GM21423 (cell line): ENCODE measurements around the gene ZMYND15.

Experiments
- ATAC-seq: cut with Tn5 transposase; IDR thresholded peaks from one replicate; pipeline ENCODE4 v1.9.1; 2021; ENCODE audit warnings: mild to moderate bottlenecking, moderate library complexity; ENCODE audit not compliant: unreplicated experiment

Gene ZMYND15

DNA sequence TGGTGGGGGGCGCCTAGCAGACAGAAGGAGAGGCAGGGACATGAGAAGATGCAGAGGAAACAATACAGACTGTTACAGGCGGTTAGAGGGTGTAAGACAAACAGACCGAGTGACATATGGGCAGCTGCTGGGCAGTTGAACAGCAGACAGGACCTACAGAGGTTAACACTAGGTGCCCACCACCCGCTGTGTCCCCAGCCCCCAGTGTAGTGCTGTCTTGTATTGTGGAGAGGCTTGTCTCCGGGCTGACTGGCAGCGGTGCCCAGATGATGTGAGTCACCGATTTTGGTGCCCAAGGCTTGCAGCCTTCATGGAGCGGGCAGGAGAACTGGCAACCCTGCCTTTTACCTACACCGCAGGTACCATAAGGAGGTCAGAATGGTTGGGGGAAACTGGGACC lies 2.5 kb downstream of the ZMYND15 start:
- no peak for ATAC-seq

DNA sequence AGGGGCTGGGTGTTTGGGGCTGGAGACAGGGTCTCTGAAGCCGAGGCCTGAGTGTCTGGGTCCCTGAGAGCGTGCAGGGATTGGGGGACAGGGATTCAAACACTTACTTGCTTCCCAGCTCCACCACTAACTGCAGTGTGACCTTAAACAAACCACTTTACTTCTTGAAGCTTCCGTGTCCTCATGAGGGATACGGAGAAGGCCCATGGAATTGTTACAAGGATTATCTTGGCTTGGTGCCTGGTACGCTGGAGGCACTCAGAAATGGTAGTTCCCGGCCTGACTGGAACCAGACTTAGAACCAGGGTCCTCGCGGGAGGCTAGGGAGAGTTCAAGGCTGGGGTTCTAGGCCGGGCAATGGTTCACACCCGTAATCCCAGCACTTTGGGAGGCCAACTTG lies 3.0 kb downstream of the ZMYND15 start:
- ATAC-seq: no peak

- no peak for ATAC-seq
Measured at GRCh38 chr17:4743216-4743615, 3.6 kb downstream of the ZMYND15 start.

GRCh38 chr17:4743898-4744297 lies 4.3 kb downstream of the ZMYND15 start:
- no peak for ATAC-seq

- ATAC-seq: no peak
Measured at GRCh38 chr17:4744999-4745969, 5.7 kb downstream of the ZMYND15 start.

GRCh38 chr17:4747847-4748246 lies 8.2 kb downstream of the ZMYND15 start:
- no peak for ATAC-seq

DNA sequence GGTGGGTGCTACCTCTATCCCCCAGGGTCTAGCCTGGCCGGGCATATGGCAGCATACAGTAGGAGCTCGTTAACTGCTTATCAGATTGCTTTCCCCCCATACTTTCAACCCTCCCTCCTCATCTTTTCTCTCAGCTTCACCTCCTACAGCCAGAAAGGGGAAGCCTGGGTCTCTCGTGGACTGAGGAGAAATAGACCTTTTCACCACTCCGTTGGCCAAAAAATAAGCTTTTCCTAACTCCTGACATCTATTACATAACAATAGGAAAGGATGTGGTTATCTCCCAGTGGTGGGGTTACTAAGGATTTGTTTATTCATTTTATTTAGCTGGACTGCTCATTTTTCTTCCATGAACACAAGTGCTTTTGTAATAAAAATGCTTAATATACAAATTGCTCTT lies 9.1 kb downstream of the ZMYND15 start:
- ATAC-seq: no peak

DNA sequence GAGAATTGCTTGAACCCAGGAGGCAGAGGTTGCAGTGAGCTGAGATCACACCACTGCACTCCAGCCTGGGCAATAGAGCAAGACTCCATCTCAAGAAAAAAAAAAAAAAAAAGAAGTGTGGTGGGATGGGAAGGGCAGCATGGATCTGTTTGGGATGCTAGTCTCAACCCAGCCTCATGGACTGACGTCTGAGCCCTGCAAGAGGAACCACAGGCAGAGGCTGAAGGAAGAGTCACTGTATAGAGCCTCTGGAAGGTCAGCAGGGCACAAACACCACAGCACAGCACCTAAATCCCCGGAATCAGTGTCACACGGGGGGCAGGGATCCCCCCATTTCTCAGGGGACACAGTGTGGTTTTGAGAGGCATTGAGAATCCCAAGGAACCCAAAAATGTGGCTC lies 11.0 kb downstream of the ZMYND15 start:
- ATAC-seq: no peak

GRCh38 chr17:4751932-4752331 lies 12.3 kb downstream of the ZMYND15 start:
- no peak for ATAC-seq

DNA sequence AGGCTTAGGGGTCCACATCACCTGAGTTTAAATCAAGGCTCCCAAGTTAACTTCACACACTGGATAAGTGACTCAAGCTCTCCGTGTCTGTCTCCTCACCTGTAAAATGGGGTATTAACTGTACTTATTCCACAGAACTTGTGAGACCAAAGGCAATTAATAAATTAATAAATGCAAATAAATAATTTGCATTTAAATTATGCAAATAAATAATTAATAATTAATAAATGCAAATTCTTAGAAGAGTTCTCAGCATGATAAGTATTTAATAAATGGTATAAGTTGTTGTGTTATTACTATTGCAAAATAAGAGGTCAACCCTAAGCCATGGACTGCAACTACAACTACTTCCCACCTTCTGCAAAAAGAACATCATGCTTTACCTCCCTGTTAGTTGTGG lies 13.8 kb downstream of the ZMYND15 start:
- no peak for ATAC-seq

- ATAC-seq: no peak
Measured at GRCh38 chr17:4759776-4760236, 20.2 kb downstream of the ZMYND15 start.

DNA sequence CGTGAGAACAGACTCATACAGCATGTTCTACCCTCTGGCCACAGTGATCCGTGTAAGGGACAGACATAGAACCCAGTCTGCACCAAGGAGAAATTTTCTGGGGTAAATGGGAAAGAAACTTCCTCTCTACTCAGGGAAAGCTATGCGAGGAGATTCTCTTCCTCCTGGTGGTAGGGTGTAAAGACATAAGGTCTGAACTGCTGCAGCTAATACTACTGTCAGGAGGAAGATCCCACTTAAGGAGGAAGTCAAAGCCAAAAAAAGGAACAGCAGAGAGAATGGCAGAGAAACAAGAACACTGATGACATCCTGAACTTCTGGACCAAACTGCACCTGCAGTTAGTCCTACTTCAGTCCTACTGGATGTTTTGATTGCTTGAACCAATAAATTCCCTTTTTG lies 25.0 kb downstream of the ZMYND15 start:
- ATAC-seq: no peak

DNA sequence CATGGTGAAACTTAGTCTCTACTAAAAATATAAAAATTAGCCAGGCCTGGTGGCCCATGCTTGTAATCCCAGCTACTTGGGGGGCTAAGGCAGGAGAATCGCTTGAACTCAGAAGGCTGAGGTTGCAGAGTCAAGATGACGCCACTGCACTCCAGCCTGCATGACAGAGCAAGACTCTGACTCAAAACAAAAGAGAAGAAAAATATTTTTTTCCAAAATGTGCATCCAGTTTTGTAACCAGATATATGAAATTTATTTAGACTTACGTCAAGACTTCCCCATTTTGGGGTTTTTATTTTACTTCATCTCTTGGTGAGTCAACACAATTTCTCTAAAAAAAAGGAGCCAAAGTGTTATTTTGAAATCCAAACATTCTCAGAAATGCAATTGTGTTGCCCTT lies 26.6 kb downstream of the ZMYND15 start:
- no peak for ATAC-seq

GRCh38 chr17:4766723-4767122 lies 27.1 kb downstream of the ZMYND15 start:
- no peak for ATAC-seq

DNA sequence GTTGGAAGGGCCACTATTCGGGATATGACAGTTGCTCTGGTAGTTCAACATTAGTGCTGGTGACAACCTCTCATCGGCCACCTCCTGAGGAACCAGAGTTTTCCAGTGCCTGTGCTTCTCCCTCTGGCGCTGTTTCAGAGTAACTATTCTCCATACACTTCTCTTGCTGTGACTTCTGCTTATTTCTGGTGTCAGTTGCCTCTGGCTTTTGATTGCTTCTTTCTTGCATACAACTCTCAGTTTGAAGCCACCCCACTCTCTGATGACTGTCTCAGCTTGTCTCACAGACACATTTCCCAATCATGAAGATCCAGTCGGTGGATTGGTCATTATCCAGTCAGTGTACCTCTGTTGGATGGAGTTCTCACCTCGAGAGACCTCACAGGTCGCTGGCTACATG lies 28.7 kb downstream of the ZMYND15 start:
- ATAC-seq: no peak

DNA sequence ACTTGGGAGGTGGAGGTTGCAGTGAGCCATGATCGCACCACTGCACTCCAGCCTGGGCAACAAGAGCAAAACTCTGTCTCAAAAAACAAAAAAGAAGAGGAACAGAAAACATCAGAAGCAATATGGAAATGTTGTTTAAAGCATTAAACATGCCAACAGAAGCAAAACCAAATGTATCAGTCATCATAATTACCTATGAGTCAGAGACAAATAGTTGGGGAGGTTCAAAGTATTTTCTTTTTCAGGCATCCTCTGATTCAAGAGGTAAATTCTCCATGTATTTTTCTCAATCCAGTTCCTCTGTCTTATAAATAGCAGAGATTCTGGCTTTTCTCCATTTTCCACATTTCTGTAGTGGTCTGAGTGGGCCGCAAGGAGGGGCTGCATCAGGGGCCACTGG lies 30.0 kb downstream of the ZMYND15 start:
- no peak for ATAC-seq

DNA sequence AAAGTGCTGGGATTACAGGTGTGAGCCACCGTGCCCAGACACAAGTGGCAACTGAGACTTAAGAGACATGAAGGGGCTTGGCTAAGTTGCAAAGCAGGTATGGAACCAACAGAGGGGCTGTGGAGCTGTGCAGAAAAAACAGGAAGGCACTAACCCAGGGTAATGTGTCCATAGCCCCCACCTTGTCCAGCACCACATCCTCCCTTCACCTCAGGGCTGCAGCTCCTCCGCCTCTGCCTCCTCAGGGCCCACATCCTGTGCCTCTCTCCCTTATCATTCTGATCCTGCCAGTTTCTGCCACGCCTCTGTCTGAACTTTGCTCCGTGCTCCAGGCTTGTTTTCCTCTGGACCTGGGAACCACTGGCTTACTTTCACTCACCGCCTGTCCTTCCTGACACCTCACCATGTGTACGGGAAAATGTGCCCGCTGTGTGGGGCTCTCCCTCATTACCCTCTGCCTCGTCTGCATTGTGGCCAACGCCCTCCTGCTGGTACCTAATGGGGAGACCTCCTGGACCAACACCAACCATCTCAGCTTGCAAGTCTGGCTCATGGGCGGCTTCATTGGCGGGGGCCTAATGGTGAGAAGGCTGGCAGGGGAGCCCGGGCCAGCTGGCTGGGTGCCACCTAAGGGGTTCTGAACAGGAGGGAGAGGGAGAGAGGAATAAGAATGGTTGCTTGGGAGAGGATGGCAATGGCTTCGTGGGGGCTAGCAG lies 32.0 kb downstream of the ZMYND15 start, which contains the start of gene TM4SF5:
Gene TM4SF5, plus strand, starts transcription at position 368 of the 716 bp plus-strand sequence. Its CDS starts 37 bp downstream, at position 405.
- ATAC-seq: no peak

- ATAC-seq: no peak
Measured at GRCh38 chr17:4772235-4772613, 32.6 kb downstream of the ZMYND15 start.

DNA sequence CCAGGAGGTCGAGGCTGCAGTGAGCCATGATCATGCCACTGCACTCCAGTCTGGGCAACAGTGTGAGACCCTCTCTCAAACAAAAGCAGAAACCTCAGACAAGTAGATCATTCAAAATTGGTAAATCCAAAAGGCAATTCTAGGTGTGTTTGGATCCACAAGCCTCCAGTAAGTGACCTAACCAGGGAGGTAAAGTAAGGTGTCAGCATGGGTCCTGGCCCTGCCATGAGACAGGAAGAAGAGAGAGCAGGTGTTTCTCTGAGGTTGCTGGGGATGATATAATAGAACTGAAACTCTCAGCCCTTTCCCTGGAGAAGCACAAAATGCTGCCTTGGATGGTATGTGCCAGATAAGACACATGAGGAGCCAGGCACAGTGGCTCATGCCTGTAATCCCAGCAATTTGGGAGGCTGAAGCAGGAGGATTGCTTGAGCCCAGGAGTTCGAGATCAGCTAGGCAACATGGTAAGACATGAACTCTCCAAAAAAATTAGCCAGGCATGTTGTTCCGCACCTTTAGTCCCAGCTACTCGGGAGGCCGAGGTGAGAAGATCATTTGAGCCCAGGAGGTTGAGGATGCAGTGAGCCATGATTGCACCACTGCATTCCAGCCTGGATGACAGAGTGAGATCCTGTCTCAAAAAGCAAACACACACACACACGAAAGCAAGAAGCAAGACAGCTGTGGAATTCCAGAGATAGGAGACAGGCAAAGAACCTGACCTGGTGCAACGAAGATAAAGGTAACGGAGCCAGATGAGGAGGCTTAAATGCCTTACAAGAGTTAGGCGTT lies 38.5 kb downstream of the ZMYND15 start:
- no peak for ATAC-seq

DNA sequence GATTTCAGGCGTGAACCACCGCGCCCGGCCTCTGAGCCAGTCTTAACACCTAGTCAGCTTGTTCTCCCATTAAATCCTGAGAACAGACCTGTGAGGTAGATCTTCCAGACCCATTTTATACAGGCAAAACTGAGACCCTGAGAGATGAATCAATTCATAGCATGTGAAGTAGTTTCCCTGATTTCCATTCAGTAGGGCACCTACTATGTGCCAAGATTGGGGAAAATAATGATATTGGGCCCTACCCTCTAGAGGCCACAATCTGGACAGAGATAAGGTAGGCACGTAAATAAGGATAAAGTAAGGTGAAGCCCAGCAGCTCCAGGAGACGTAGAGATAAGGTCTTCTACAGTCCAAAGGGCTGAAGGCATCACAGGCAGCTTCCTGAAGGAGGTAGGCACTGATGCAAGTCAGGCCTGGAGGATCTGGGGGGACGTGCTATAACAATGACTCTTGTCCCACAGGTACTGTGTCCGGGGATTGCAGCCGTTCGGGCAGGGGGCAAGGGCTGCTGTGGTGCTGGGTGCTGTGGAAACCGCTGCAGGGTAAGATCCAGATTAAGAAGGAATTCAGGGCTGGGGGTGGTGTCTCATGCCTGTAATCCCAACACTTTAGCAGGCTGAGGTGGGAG lies 40.8 kb downstream of the ZMYND15 start:
- no peak for ATAC-seq

DNA sequence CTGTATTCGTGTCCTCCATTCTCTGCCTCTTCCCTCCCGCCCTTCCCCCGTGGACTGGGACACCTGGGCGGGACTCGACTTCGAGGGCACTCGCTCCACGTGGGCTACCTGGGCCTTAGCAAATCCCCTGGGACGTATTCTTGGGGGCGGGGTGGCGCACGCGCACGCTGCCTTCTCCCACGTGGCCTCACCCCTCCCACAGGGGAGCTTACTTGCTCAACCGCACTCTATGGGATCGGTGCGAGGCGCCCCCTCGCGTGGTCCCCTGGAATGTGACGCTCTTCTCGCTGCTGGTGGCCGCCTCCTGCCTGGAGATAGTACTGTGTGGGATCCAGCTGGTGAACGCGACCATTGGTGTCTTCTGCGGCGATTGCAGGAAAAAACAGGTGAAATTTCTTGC lies 43.0 kb downstream of the ZMYND15 start:
- ATAC-seq: no peak
